Heart right ventricle (tissue), 16 donors: ENCODE measurements around the gene RAB6B. TPM values are rescaled to one million over a fixed set of nuclear protein-coding genes. Genes with fewer than 3 reads are reported as not detected.

Experiments used
- ATAC-seq, 8 donors: fragments of 200-7000 bp; cut with Tn5 transposase; one replicate each; pipeline ENCODE4 v1.9.1; 2020; ENCODE audit warnings: mild to moderate bottlenecking in 8 of 8, moderate library complexity in 8 of 8, moderate number of reproducible peaks in 1 of 8
- DNase-seq, 2 donors: peaks; one replicate each; pipeline ENCODE4 v3.0.0-alpha.2; 2020
- H3K27ac ChIP-seq, 10 donors: fragments of 200-600 bp; sonication (generic) in 2 of 10; one replicate each; pipeline versions ENCODE4 v1.5.0 to v1.8.0; 2020 to 2022; ENCODE audit warnings: mild to moderate bottlenecking in 3 of 10
- H3K27me3 ChIP-seq, 7 donors: fragments of 200-600 bp; one replicate each; pipeline ENCODE4 v1.8.0; 2021 to 2022; ENCODE audit warnings: mild to moderate bottlenecking in 2 of 7
- H3K36me3 ChIP-seq, 9 donors: fragments of 200-600 bp; sonication (generic) in 1 of 9; one replicate each; pipeline versions ENCODE4 v1.5.0 to v1.8.0; 2020 to 2022; ENCODE audit warnings: mild to moderate bottlenecking in 2 of 9
- H3K4me1 ChIP-seq, 9 donors: fragments of 200-600 bp; sonication (generic) in 1 of 9; one replicate each; pipeline versions ENCODE4 v1.5.0 to v1.8.0; 2020 to 2022; ENCODE audit warnings: mild to moderate bottlenecking in 4 of 9
- H3K4me3 ChIP-seq, 10 donors: fragments of 200-600 bp; sonication (generic) in 2 of 10; one replicate each; pipeline versions ENCODE4 v1.5.0 to v1.8.0; 2020 to 2022; ENCODE audit warnings: mild to moderate bottlenecking in 7 of 10, moderate library complexity in 2 of 10
- H3K9me3 ChIP-seq, 11 donors: fragments of 200-600 bp in 10 of 11; sonication (generic) in 2 of 11; one replicate each; pipeline versions ENCODE4 v1.5.0 to v1.8.0; 2013 to 2022; ENCODE audit warnings: mild to moderate bottlenecking in 2 of 11, control low read depth in 1 of 11, moderate library complexity in 1 of 11
- CTCF ChIP-seq, 9 donors: fragments of 200-600 bp; sonication (generic) in 2 of 9; IDR thresholded peaks; one replicate each; pipeline versions ENCODE4 v1.5.0 to v1.8.0; 2021 to 2022; ENCODE audit warnings: antibody characterized with exemption in 9 of 9, mild to moderate bottlenecking in 5 of 9, moderate library complexity in 1 of 9
- WGBS, 2 donors: extraction: QIAGEN DNeasy Blood & Tissue Kit; methylation state at CpG; one replicate each; pipeline ENCODE4 v1.1.7; 2013; ENCODE audit warnings: inconsistent platforms in 1 of 2; 5-methylcytosine and 5-hydroxymethylcytosine counted together
- intact Hi-C, 10 donors: fragments of 100-400 bp; cut with DNase I; formaldehyde crosslinking; loops; one replicate each; pipeline versions ENCODE4 v1.11.1 to v1.14.2; 2022
- polyA plus RNA-seq, 2 donors: library from polyadenylated mRNA; stranded (reverse); fragments of 200-250 nt; gene quantifications; one replicate each; pipeline ENCODE4 v1.2.3, GENCODE V29; 2013
- total RNA-seq, 10 donors: library from RNA; stranded (reverse); fragmentation: NEBNext Ultra II Directional in 3 of 10; extraction: Animal tissue kit (Norgen Biotek cat#: 25700) in 3 of 10; gene quantifications; one replicate each; pipeline versions ENCODE4 v1.2.1 to v1.2.4, GENCODE V29; 2021 to 2023
- donor health status: Arrhythmogenic right ventricular cardiomyopathy.
- donor health status: ischemic (EF 13 %, LVEDD 7.1; RV severe dilation, severe dysfunction).
- donor health status: healthy with polysubstance abuse.
- donor health status: DM: no; HTN: yes; CAD: no.
- donor health status: DM: no; HTN: no; CAD: no.
- donor health status: ischemic (EF 25% LVEDD 6.9; RV normal size, moderate dysfunction).
- donor health status: ischemic (EF 25% LVEDD 5.7; RV mildly dilated, moderate dysfunction).
- donor health status: healthy.
- donor health status: DM: yes; HTN: yes; CAD: no.
- donor health status: Ischemic cardiomyopathy.
- donor health status: ischemic (EF 35%, LVEDD 5.7; RV mildly dilated, moderate dysfunction).
- donor health status: nonischemic (EF 11% LVEDD 7.7; RV severe dilation, severe dysfunction).
- donor health status: DM: yes; HTN: yes; CAD: no.
- donor health status: PGD.
- donor health status: ischemic (EF 29% LVEDD 5.4; RV normal size, mild dysfunction).
- donor health status: nonischemic (EF 23%, LVEDD 6.1; RV moderate dilation, normal function).

Gene RAB6B
- total and polyA plus RNA-seq, 12 donors, result 7.0 to 73.8 (median 44.2) TPM

- H3K36me3 ChIP-seq, result peaks cover 0 to 59% (median 0%) of the 10 kb centered on the region in 9 donors
Measured at GRCh38 chr3:133835961-133836360, 59.7 kb downstream of the RAB6B start.

GRCh38 chr3:133835418-133835743, 60.3 kb downstream of the RAB6B start:
- Histone ChIP-seq H3K27me3 (no peaks in the 10 kb centered on the region), H3K9me3 (no peaks in the 10 kb centered on the region), H3K27ac (no peak overlapping the region), H3K36me3 (peaks cover 0 to 58% (median 0%) of the 10 kb centered on the region in 9 donors), H3K4me3 (no peak overlapping the region), H3K4me1 (peaks cover 0 to 3% (median 0%) of the 10 kb centered on the region in 9 donors)
- 96 to 98% methylated on average over 3 of the region's 3 CpGs for WGBS, 2 donors
- ATAC-seq, result no peak
- no peak for TF ChIP-seq CTCF (IDR thresholded peaks at IDR 0.05)
- intact Hi-C loops, result no loop called here
- DNase-seq, result no peak

More at GRCh38 chr3:133835961-133836360, 59.7 kb downstream of the RAB6B start:
- H3K27ac ChIP-seq, result no peak overlapping the region
- DNase-seq, result no peak
- H3K27me3 ChIP-seq, result no peaks in the 10 kb centered on the region
- ATAC-seq, result no peak
- TF ChIP-seq CTCF (IDR thresholded peaks at IDR 0.05), result no peak
- intact Hi-C loops, result no loop called here
- WGBS, 2 donors, result 84 to 95% methylated on average over 4 of the region's 4 CpGs
- H3K9me3 ChIP-seq, result no peaks in the 10 kb centered on the region
- H3K4me1 ChIP-seq, result no peaks in the 10 kb centered on the region
- no peak overlapping the region for H3K4me3 ChIP-seq

- no peak for ATAC-seq
- Histone ChIP-seq H3K9me3 (no peaks in the 10 kb centered on the region), H3K4me1 (peaks cover 0 to 9% (median 5%) of the 10 kb centered on the region in 9 donors), H3K27me3 (no peaks in the 10 kb centered on the region), H3K4me3 (no peak overlapping the region), H3K36me3 (peaks cover 0 to 54% (median 0%) of the 10 kb centered on the region in 9 donors), H3K27ac (no peak overlapping the region)
- TF ChIP-seq CTCF (IDR thresholded peaks at IDR 0.05), result no peak
- intact Hi-C loops, result no loop called here
- DNase-seq, result no peak
- 95 to 97% methylated on average over 14 of the region's 14 CpGs for WGBS, 2 donors
Measured at GRCh38 chr3:133834621-133835417, 60.9 kb downstream of the RAB6B start.

- no peak for TF ChIP-seq CTCF (IDR thresholded peaks at IDR 0.05)
- 88 to 90% methylated on average over 13 of the region's 13 CpGs for WGBS, 2 donors
- Histone ChIP-seq H3K4me3 (no peak overlapping the region), H3K4me1 (peaks cover 0 to 16% (median 11%) of the 10 kb centered on the region in 9 donors), H3K27me3 (no peaks in the 10 kb centered on the region), H3K9me3 (no peaks in the 10 kb centered on the region), H3K27ac (no peak overlapping the region), H3K36me3 (peaks cover 0 to 48% (median 0%) of the 10 kb centered on the region in 9 donors)
- no peak for DNase-seq
- intact Hi-C loops, result no loop called here
- ATAC-seq, result no peak
Measured at GRCh38 chr3:133833880-133834620, 61.6 kb downstream of the RAB6B start.
